ENCODE results near the gene IKBKG.

IKBKG gene

GRCh38 chrX:154515966-154516655 lies 31.3 kb upstream of the IKBKG start, which contains the start of gene FAM3A (continued):
- TF ChIP-seq PRDM2 (tag by site-specific recombination; IDR thresholded peaks at IDR 0.05; ENCODE audit: borderline replicate concordance) (no peak), ZNF561 (tag by site-specific recombination; IDR thresholded peaks at IDR 0.05; ENCODE audit: borderline replicate concordance) (no peak), ZBTB6 (tag by site-specific recombination; IDR thresholded peaks at IDR 0.05) (no peak), ZNF704 (tag by site-specific recombination; IDR thresholded peaks at IDR 0.05) (no peak), ZNF837 (tag by site-specific recombination; IDR thresholded peaks at IDR 0.05) (no peak), ZBTB26 (tag by site-specific recombination; optimal IDR thresholded peaks at IDR 0.05) (peak; percentile 25), ZNF544 (tag by site-specific recombination; IDR thresholded peaks at IDR 0.05) (no peak), TRIM28 (IDR thresholded peaks at IDR 0.05; ENCODE audit: borderline replicate concordance, low read length) (no peak), ZBTB44 (tag by site-specific recombination; IDR thresholded peaks at IDR 0.05) (no peak), ZNF148 (tag by site-specific recombination; IDR thresholded peaks at IDR 0.05; ENCODE audit: borderline replicate concordance) (no peak), ATF2 (tag by site-specific recombination; IDR thresholded peaks at IDR 0.05; ENCODE audit: low read depth) (no peak), ZBTB17 (tag by site-specific recombination; IDR thresholded peaks at IDR 0.05) (peak; percentile 58), GLIS2 (tag by site-specific recombination; IDR thresholded peaks at IDR 0.05) (peak; percentile 45), IKZF3 (tag by site-specific recombination; IDR thresholded peaks at IDR 0.05) (no peak), ZNF335 (tag by site-specific recombination; conservative IDR thresholded peaks at IDR 0.05) (peak; percentile 78), ZBTB1 (tag by site-specific recombination; IDR thresholded peaks at IDR 0.05) (no peak), GLI2 (tag by site-specific recombination; IDR thresholded peaks at IDR 0.05; ENCODE audit: borderline replicate concordance, low read depth) (no peak), ZSCAN18 (tag by site-specific recombination; IDR thresholded peaks at IDR 0.05) (no peak), ZNF404 (tag by site-specific recombination; IDR thresholded peaks at IDR 0.05) (no peak), ZNF274 (IDR thresholded peaks at IDR 0.05; ENCODE audit: low read length) (no peak), ZNF274 (tag by site-specific recombination; IDR thresholded peaks at IDR 0.05; ENCODE audit: borderline replicate concordance) (no peak), ZNF155 (tag by site-specific recombination; IDR thresholded peaks at IDR 0.05) (no peak), ZNF629 (tag by site-specific recombination; IDR thresholded peaks at IDR 0.05) (no peak)
